Measurements from ENCODE around the gene SNX20. TPM values are rescaled to one million over a fixed set of nuclear protein-coding genes. Genes with fewer than 3 reads are reported as not detected.

The SNX20 gene
- polyA plus RNA-seq, 4 donors, result 0.60 to 0.82 (median 0.68) TPM

DNA sequence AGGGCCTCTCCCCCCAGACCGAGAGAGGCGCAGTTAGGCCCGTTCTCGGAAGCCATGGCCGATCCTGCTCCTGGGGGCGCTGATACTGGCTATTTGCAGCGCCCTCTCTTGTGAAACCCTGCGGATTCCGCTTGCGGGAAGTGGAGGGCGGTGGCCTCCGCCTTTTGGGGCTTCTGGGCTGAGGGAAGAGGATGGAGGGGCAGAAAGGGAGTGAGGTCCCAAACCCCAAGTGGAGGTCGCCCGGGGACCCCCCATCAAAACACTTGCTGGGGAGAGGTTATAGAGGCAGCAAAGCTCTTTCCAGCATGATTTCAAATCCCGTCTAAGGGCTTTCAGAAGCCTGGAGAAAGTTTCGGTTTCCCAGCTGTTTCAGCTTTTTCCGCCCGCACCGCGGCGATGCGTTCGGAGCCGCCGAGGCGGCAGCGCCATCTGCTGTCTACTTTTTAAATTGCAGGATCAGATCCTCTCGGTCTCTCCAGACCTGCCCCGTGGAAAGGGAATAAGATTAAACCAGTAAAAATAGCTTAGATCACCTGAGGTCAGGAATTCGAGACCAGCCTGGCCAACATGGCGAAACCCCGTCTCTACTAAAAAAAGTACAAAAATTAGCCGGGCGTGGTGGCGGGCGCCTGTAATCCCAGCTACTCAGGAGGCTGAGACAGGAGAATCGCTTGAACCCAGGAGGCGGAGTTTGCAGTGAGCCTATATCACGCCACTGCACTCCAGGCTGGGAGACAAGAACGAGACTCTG, 15.8 kb downstream of the SNX20 start:
- peak; percentile 48 to 69 (median 63) for DNase-seq (ENCODE audit: low read depth in 4 of 4, low spot score in 2 of 4)

DNA sequence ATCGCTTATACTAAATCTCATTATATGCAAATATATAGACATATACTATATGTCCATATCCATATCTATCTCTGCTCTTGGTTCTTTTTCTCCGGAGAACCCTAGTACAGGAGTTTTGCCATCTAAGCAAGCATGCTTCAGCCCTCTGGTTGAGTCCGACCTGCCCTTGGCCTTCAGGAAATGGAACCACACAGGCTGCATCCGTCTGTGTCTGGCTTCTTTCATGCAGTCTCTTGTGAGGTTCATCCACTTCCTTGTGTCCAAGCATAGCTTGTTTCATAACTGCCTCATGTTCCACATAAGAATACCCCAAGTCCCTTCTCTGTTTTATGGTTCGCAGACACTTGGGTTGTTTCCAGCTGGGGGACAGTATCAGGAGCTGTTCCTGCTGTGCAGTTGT, 16.8 kb downstream of the SNX20 start:
- no peak for DNase-seq (ENCODE audit: low read depth in 4 of 4, low spot score in 2 of 4)

DNA sequence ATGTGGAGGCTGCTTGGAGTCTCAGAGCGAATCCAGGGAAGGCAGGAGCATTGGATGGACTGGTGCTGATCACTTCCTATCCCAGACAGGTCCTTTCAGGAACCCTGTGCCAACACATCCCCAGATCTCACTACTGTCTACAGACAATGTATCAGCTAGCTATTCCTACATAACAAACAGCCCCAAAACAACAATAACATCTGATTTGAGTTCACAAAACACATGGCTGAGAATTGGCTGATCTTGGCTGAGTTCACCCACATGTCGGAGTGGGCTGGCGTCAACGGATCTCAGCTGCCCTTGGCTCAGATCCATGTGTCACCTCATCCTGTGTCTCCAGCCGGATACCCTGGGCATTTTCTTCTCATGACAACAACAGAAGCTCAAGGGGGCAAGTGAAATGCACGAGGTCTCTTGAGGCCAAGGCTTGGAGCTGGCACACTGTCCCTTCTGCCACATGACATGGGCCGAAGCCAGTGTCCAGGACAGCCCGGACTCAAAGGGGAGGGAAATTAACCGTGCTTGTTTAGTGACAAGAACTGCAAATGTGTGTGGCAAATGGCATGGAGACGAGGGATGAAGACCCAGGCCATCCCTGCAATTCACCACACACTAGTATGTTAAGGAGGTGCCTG, 18.7 kb downstream of the SNX20 start:
- no peak for DNase-seq (ENCODE audit: low read depth in 4 of 4, low spot score in 2 of 4)

DNA sequence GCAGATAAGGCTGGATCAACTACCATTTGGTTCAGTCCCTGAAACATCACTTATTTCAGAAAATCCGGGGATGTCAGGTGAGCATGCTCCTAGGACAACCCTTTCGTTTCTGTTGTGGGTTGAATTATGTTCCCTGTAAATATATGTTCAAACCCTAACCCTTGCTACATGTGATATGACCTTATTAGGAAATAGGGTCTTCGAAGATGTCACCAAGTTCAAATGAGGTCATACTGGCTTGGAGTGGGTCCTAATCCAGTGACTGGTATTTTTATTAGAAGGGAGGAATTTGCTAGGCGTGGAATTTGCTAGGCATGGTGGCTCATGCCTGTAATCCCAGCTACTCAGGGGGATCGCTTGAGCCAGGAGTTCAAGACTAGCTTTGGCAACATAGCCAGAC, 21.3 kb downstream of the SNX20 start:
- no peak for DNase-seq (ENCODE audit: low read depth in 4 of 4, low spot score in 2 of 4)

DNA sequence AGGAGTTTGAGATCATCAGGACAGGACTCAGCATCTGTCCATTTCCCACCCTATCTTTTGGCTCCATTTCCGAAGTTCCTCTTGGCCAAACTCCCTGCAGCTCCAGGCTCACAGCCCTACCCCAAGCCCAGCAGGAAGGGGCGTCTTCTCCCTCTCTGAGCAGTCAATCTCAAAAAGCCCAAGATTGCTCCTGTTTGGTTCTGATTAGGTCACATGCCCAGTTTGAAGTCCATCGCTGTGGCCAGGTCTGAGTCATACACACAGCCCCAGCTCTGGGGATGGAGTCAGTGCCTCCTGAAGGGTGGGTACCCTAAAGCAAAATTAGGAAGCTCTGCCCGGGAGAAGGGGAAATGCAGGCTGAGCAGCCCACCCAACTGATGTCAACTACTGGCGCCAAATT, 23.9 kb downstream of the SNX20 start:
- DNase-seq (ENCODE audit: low read depth in 4 of 4, low spot score in 2 of 4), result no peak

DNA sequence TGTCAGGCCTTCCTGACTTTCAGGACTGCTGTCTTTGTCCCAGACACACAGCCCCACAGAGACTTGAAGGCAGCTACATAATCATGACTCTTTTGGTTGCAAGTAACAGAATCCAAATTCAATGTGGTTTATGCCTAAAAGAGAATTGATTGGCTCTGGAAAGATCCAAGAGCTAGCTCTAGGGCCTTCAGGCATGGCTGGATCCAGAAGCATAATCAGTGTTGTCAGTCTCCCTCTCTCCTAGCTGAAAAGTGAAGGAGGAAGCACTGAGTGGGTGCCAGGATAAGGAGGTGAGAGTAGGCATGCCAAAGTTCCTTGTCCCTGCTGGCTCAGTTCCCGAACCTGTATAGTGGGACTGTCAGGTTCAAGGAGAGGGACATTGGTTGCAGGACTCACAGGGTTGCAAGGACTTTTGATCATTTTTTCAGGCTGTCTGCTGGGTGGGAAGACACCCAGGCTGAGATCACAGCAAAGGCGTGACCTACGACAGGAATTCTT, 25.5 kb downstream of the SNX20 start:
- DNase-seq (ENCODE audit: low read depth in 4 of 4, low spot score in 2 of 4), result no peak

DNA sequence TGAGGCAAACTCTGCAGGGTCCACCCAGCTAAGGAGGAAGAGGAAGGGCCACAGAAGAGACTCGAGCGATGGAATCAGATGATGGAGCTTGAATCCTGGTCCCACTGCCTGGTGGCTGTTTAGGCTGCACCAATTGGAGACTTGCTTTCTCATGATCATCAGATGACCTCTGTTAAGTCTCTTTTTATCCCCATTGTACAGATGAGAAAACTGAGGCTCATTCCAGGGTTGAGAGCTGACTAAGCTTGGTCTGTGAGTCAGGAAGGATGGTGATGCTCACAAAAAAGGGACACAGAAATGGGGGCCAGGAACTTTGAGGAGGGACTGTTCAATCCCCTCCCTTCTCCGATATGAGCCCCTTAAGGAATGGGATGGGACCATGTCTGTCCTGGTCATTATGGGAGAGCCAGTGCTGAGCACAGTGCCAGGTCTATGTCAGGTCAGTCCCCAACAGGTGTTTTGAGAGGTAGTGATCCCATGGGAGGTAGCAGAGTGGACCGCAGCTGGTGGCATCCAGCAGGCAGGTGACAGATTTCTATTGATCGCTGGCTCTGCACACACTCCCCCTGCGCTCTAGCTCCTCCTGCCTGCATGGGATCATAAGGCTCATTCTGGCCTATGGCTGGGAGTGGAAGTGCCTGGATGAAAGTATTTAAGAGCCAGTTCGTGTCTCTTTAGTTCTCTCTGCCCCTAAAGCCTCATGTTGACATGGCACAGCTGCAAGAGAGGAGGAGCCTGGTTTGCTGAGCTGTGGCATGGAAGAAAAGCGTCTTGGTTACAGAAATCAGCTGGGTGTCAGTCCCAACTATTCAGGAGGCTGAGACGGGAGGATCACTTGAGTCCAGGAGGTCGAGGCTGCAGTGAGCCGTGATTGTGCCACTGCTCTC, 27.2 kb downstream of the SNX20 start:
- DNase-seq (ENCODE audit: low read depth in 4 of 4, low spot score in 2 of 4), result no peak

DNA sequence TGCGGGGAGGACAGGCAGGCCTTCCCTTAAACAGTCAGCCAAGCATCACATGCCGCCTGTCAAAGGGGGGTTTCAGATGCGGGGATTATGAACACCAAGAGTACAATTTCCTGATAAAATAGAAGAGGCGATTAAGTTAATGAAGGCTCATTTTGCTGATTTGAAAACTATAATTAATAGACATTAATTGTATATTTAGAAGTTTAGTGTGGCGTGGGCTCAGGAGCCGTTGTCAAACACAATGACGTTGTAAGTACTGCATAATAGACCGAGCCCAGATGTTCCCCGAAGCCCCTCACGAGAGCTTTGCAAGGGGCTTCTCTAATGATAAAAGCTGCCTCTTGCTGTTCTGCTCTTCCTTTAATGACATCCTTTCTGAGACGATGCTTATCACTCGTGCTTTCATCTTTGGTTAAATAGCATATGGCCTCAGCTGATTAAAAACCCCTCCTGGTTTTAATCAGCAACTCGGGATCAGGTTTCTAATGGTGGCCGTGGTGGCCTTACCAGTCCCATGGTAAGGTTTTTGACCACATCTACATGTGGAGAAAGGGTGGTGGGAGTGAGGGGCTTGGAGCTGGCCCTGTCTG, 28.2 kb downstream of the SNX20 start:
- no peak for DNase-seq (ENCODE audit: low read depth in 4 of 4, low spot score in 2 of 4)

DNA sequence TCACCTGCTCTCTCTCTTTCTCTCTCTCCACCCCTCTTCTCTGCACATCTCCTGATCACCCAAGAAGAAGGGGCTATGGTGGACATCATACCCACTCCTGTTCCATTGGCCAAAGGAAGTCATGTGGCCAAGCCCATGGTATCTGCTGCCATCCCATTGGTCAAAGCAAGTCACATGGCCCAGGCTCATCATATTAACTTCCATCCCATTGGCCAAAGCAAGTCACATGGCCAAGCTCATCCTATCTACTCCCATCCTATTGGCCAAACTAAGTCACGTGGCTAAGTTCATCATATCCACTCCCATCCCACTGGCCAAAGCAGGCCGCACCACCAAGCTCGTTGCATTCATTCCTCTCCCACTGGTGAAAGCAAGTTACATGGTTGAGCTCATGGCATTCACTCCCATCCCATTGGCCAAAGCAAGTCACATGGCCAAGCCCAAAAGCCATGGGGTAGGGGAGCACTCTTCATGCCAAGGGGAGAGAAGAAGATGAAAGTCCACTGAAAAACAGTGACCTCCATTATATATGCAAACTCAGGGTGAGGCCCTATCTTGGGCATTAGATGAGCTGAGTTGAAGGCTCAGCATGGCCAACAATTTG, 29.2 kb downstream of the SNX20 start:
- DNase-seq (ENCODE audit: low read depth in 4 of 4, low spot score in 2 of 4), result no peak

DNA sequence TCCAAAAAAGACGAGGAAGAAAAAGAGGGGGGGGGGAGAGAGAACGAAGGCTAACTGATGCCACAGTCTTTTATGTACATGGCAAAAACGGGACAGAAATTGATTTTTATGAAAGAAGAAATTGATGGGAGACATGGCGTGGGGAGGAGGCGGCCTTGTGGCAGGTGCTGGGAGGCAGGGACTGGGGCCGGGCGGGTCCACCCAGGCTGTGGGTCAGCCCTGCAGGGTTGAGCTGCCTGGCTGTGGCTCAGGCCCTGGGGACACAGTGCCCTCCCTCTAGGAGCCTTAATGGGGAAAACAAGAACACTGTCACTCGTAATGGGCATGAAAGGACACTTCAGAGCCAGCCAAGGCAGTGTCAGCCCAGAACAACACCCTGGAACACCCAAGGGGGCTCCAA, 34.8 kb downstream of the SNX20 start:
- DNase-seq (ENCODE audit: low read depth in 4 of 4, low spot score in 2 of 4), result no peak

DNA sequence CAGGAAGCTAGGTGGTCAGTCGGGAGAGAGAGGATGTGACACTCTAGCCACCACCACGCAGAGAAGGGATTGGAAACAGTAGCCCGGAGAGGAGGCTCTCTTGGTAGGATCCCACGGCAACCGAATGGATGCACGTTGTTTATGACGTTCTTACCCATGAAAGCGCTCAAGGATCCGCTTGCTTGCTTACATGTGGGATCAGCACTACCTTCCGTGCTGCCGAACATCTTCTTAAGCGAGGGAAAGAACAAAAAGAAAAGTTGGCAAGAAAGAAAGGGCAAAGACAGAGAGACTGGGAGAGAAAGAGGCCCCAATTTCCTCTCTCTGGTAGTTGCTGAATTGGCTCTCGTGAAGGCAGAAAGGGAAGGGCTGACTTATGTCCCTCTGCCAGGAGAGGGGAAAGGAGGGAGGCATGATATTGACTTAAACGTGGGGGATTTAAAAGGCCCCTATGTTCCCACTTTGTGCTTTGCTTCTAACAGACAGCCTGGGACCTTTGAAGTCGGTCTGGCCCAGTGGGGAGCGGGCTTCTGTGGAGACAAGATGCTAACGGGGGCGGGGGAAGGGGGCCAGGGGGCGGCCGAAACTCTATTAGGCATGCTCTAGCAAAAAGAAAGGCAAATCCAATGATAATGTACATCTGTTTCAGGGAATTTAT, 35.4 kb downstream of the SNX20 start:
- DNase-seq (ENCODE audit: low read depth in 4 of 4, low spot score in 2 of 4), result no peak

DNA sequence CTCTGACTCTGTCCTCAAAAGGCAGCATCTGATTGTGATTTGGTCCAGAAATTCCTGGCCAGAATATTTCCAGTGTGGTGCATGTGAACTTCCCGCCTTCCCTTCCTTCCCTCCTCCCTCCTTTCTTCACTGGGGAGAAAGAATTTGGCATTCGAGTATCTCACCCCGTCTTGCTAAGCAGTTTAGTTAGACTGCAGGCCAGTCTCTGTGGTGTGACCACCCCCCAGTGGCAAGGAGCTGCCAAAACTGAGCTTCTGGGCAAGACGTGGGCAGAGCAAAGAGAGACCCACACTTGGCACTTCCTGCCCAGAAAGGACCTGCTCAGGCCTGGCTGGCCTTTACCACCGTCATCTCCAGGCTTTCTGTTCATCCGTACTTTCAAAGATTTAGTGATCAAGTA, 36.4 kb downstream of the SNX20 start:
- DNase-seq (ENCODE audit: low read depth in 4 of 4, low spot score in 2 of 4), result no peak

DNA sequence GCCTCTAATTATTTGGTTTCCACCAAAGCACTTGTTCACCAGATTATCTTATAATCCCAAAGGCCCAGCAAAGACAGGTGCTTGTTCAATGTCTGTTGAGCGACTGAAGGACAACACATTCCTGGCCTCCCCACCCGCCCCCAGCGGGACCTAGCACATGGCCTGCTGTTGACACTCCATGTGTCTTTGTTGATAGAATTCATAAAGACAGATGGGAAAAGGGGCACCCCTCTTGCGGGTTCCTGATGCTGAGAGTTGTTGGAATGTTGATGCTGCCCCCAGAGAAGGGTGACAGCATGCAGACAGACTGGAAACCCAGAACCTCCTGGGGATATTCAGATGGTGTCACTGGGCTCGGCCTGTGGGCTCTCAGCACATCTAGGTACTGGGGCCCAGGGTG, 36.9 kb downstream of the SNX20 start:
- no peak for DNase-seq (ENCODE audit: low read depth in 4 of 4, low spot score in 2 of 4)

DNA sequence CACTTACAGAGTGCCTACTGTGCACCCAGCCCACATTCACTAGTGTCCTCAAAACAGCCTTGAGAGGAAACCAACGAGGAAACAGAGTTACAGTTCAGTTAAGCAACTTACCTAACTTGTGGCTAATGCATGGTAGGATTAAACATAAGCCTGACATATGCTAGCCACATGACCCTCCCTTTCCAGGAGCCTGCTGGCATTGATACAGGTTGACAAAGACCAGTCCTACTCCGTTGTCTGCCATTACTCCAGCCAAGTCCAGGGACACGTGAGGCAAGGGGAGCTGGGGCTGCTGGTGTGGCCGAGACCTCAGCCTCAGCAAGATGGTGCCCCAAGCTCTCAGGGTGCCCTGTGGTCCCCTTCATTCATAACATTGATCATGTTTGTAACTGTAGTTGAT, 37.9 kb downstream of the SNX20 start:
- no peak for DNase-seq (ENCODE audit: low read depth in 4 of 4, low spot score in 2 of 4)

DNA sequence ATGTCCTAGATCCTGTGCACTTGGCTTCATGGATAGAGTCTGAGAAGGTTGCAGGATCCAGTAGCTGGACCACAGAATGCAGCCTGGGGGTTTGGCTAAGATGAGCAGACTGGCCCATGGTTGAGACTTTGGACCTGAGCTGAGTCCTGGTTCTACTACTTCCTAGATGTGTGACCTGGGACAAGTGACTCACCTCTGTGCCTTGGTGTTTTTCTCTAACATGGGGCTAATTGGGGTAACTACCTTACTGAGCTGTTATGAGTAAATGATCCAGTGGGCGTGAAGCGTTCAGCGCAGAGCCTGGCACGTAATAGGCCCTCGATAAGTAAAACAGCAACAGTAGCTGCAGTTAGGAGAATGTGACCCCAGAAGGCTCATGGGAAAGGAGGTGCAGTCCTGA, 38.8 kb downstream of the SNX20 start:
- DNase-seq (ENCODE audit: low read depth in 4 of 4, low spot score in 2 of 4), result no peak

DNA sequence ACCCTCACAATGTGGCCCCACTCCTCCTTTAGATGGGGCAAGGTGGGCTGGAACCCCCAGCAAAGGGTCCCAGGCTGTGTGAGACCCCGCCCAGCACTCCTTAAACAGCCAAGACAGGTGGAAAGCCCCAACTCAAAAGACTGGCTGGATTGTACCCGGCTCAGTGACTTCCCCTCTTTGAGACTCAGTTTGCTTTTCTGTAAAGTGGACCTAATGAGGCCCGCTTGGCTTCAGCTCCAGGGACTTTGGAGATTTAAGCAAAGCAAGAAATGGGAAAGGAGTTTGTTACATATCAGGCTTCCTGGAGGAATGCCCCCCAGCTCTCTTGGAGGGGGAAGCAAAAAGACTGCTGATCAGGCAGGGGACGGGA, 39.3 kb downstream of the SNX20 start:
- DNase-seq (ENCODE audit: low read depth in 4 of 4, low spot score in 2 of 4), result no peak

DNA sequence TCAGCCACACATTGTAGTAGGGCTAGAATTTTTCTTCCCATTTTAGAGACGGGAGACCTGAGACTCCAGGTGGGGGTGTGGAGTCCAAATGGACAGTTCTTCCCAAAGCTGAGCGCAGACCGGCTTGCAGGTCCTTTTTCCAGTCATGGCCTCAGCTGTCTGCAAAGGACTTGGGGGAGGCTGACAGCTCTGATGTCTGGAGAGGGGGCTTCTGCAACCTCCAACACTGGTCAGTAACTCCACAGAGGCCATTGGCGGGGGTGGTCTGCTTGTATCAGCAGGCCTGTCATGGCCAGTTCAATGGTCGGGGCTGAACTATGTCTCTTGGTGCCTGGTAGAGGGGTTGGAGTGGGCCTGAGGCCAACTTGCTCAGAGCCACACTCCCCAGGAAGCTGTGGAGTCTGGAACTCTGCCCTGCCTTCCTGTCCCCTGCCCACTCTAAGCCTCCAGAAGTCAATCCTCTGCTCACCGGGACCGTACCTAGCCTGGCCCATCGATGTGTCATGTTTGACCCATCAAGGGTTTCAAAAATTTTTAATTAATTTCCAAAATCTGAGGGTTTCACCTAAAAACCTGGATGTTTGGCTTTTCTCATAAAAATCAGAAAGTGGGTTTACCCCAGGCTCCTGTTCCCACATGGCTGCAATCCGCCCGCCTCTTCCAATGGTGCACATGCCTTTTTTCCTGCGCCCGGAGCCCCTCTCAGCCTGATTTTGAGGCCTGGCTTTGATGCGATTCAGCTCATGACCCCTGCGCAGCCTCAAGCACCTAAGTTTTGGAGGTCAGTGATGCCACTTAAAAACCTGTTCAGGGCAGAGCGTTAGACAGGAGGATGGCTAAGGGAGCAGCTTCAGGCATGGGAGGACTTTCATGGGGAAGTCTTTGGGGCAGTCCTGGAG, 39.9 kb downstream of the SNX20 start:
- no peak for DNase-seq (ENCODE audit: low read depth in 4 of 4, low spot score in 2 of 4)

DNA sequence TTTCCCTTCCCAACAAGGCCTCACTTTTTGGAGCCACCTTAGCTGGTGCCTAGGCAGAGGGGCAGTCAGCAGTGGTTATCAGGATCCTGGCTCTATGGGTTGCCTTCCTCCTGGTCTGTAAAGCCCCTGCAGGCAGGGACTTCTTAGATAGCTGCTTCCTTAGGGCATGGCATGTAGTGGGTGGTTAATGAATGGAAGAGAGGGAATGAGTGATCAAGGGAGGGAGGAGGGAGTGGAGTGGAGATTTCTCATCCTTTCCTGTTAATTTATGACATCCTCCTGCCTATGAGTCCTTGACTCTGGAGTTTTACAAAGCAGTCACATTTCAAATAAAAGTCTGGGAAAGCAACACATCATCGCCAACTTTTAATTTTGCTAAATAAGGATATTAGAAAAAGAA, 40.7 kb downstream of the SNX20 start:
- DNase-seq (ENCODE audit: low read depth in 4 of 4, low spot score in 2 of 4), result no peak
